ENCODE data around the gene HMGCR.
A peak's percentile ranks its signal among the peaks of the same experiment; 100 is the strongest.

Gene HMGCR

GRCh38 chr5:75340714-75341478, 3.9 kb downstream of the HMGCR start:
- Histone ChIP-seq H3K27ac (ENCODE audit: low read depth, low read length, severe bottlenecking) (no peak overlapping the region), H3K9me3 (ENCODE audit: control insufficient read depth, low read length) (no peaks in the 10 kb centered on the region), H3K4me1 (ENCODE audit: control insufficient read depth, insufficient read depth, low read length, poor library complexity, severe bottlenecking) (peaks cover 6% of the 10 kb centered on the region), H3K36me3 (ENCODE audit: control insufficient read depth, insufficient read depth, low read length) (peaks cover 45% of the 10 kb centered on the region), H3K4me3 (ENCODE audit: extremely low read depth, insufficient read depth, low read length, poor library complexity, severe bottlenecking) (peak overlapping the region; percentile 99)
- WGBS, 2 experiments (ENCODE audit: insufficient coverage in 2 of 2): 50 to 71% methylated on average over 1 of the region's 3 CpGs

- peaks cover 55% of the 10 kb centered on the region for H3K36me3 ChIP-seq (ENCODE audit: control insufficient read depth, insufficient read depth, low read length)
- H3K9me3 ChIP-seq (ENCODE audit: control insufficient read depth, low read length): no peaks in the 10 kb centered on the region
- peak overlapping the region; percentile 1 for H3K4me3 ChIP-seq (ENCODE audit: extremely low read depth, insufficient read depth, low read length, poor library complexity, severe bottlenecking)
- WGBS, 2 experiments (ENCODE audit: insufficient coverage in 2 of 2): 83 to 100% methylated on average over 1 of the region's 1 CpG
- no peak overlapping the region for H3K27ac ChIP-seq (ENCODE audit: low read depth, low read length, severe bottlenecking)
- H3K4me1 ChIP-seq (ENCODE audit: control insufficient read depth, insufficient read depth, low read length, poor library complexity, severe bottlenecking): peaks cover 6% of the 10 kb centered on the region
Observed at GRCh38 chr5:75341934-75342333, 4.9 kb downstream of the HMGCR start.

DNA sequence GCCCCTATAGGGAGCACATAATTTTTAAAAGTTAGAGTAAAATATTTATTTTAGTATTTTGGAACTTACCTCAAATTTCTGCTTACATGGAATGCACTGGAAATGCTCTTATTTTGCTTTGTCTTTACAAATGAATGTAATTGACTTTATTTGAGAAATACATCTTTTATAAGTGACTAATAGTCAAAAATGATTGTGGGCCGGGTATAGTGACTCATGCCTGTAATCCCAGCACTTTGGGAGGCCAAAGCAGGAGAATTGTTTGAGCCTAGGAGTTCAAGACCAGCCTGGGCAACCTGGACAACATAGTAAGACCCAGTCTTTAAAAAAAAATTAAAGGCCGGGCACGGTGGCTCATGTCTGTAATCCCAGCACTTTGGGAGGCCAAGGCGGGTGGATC, 5.8 kb downstream of the HMGCR start:
- Histone ChIP-seq H3K9me3 (ENCODE audit: control insufficient read depth, low read length) (no peaks in the 10 kb centered on the region), H3K4me1 (ENCODE audit: control insufficient read depth, insufficient read depth, low read length, poor library complexity, severe bottlenecking) (peaks cover 6% of the 10 kb centered on the region), H3K36me3 (ENCODE audit: control insufficient read depth, insufficient read depth, low read length) (peaks cover 64% of the 10 kb centered on the region), H3K27ac (ENCODE audit: low read depth, low read length, severe bottlenecking) (no peak overlapping the region), H3K4me3 (ENCODE audit: extremely low read depth, insufficient read depth, low read length, poor library complexity, severe bottlenecking) (no peak overlapping the region)
- WGBS, 2 experiments (ENCODE audit: insufficient coverage in 2 of 2): 89 to 94% methylated on average over 3 to 4 of the region's 4 CpGs

DNA sequence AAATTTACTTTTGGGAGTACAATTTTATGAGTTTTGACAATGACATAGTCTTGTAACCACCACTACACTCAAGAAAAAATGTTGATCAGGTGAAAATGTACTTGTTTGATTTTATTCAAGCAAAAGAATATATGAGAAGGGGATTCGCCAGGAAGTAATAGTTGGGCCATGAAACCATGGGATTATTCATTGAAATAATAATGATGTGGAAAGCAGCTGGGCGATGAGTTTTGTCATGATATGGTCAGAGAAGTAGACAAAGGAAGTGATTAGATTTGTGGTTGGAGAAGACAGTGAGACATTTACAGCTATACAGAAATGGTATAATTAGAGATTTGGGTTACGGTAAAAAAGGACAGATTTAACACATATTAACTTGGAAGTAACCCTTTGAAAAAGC, 11.2 kb downstream of the HMGCR start:
- WGBS, 2 experiments (ENCODE audit: insufficient coverage in 2 of 2): 96 to 100% methylated on average over 2 of the region's 3 CpGs
- H3K4me3 ChIP-seq (ENCODE audit: extremely low read depth, insufficient read depth, low read length, poor library complexity, severe bottlenecking): no peak overlapping the region
- H3K27ac ChIP-seq (ENCODE audit: low read depth, low read length, severe bottlenecking): no peak overlapping the region
- no peaks in the 10 kb centered on the region for H3K4me1 ChIP-seq (ENCODE audit: control insufficient read depth, insufficient read depth, low read length, poor library complexity, severe bottlenecking)
- H3K9me3 ChIP-seq (ENCODE audit: control insufficient read depth, low read length): no peaks in the 10 kb centered on the region
- peaks cover 78% of the 10 kb centered on the region for H3K36me3 ChIP-seq (ENCODE audit: control insufficient read depth, insufficient read depth, low read length)

GRCh38 chr5:75349663-75350062, 12.6 kb downstream of the HMGCR start:
- WGBS, 2 experiments (ENCODE audit: insufficient coverage in 2 of 2): 100% methylated on average over 1 of the region's 2 CpGs; no CpG with 5 or more reads in 1 of the 2 experiments
- H3K4me1 ChIP-seq (ENCODE audit: control insufficient read depth, insufficient read depth, low read length, poor library complexity, severe bottlenecking): no peaks in the 10 kb centered on the region

DNA sequence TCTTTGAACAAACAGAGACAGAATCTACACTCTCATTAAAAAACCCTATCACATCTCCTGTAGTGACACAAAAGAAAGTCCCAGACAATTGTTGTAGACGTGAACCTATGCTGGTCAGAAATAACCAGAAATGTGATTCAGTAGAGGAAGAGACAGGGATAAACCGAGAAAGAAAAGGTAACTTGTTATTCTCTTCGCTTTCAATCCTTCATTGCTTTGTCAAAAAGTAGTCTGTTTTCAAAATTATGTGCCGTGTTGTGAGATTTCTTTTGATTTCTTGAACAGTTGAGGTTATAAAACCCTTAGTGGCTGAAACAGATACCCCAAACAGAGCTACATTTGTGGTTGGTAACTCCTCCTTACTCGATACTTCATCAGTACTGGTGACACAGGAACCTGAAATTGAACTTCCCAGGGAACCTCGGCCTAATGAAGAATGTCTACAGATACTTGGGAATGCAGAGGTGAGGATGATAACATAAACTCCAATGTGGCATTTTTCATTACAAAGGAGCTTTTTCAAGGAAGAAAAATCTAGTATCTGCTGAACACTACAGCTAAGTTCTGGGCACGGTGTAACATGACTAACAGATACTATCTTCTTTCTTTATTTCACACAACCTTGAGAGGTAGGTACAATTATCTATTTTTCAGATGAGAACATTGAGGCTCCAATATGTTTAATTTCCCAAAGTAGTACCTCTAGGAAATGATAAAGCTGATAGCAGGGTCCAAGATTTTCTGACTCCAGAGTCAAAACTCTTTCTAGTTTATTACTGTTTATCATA, 14.3 kb downstream of the HMGCR start:
- Histone ChIP-seq H3K9me3 (ENCODE audit: control insufficient read depth, low read length) (no peaks in the 10 kb centered on the region), H3K4me1 (ENCODE audit: control insufficient read depth, insufficient read depth, low read length, poor library complexity, severe bottlenecking) (no peaks in the 10 kb centered on the region), H3K4me3 (ENCODE audit: extremely low read depth, insufficient read depth, low read length, poor library complexity, severe bottlenecking) (no peak overlapping the region), H3K27ac (ENCODE audit: low read depth, low read length, severe bottlenecking) (no peak overlapping the region), H3K36me3 (ENCODE audit: control insufficient read depth, insufficient read depth, low read length) (peaks cover 85% of the 10 kb centered on the region)
- WGBS, 2 experiments (ENCODE audit: insufficient coverage in 2 of 2): 93 to 98% methylated on average over 4 of the region's 7 CpGs

More at GRCh38 chr5:75349663-75350062, 12.6 kb downstream of the HMGCR start:
- H3K27ac ChIP-seq (ENCODE audit: low read depth, low read length, severe bottlenecking): no peak overlapping the region
- H3K36me3 ChIP-seq (ENCODE audit: control insufficient read depth, insufficient read depth, low read length): peaks cover 82% of the 10 kb centered on the region
- no peaks in the 10 kb centered on the region for H3K9me3 ChIP-seq (ENCODE audit: control insufficient read depth, low read length)
- H3K4me3 ChIP-seq (ENCODE audit: extremely low read depth, insufficient read depth, low read length, poor library complexity, severe bottlenecking): no peak overlapping the region

- no peak overlapping the region for H3K4me3 ChIP-seq (ENCODE audit: extremely low read depth, insufficient read depth, low read length, poor library complexity, severe bottlenecking)
- H3K9me3 ChIP-seq (ENCODE audit: control insufficient read depth, low read length): no peaks in the 10 kb centered on the region
- H3K27ac ChIP-seq (ENCODE audit: low read depth, low read length, severe bottlenecking): no peak overlapping the region
- WGBS, 2 experiments (ENCODE audit: insufficient coverage in 2 of 2): 96 to 100% methylated on average over 4 to 5 of the region's 6 CpGs
- peaks cover 93% of the 10 kb centered on the region for H3K36me3 ChIP-seq (ENCODE audit: control insufficient read depth, insufficient read depth, low read length)
- no peaks in the 10 kb centered on the region for H3K4me1 ChIP-seq (ENCODE audit: control insufficient read depth, insufficient read depth, low read length, poor library complexity, severe bottlenecking)
Observed at GRCh38 chr5:75355236-75355635, 18.2 kb downstream of the HMGCR start.

DNA sequence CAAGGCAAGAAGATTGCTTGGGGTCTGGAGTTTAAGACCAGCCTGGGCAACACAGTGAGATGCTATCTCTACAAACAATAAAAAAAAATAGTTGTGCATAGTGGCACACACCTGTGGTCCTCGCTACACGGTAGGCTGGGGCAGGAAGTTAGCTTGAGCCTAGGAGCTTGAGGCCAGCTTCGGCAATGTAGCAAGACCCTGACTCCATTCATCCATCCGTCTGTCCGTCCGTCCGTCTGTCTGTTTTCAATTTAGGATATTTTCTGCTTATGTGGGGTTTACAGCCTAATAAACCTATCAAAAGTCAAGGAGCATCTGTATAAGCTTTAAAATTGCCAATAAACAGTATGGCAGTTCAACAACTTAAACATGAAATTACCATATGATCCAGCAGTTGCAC, 19.7 kb downstream of the HMGCR start:
- Histone ChIP-seq H3K4me1 (ENCODE audit: control insufficient read depth, insufficient read depth, low read length, poor library complexity, severe bottlenecking) (no peaks in the 10 kb centered on the region), H3K36me3 (ENCODE audit: control insufficient read depth, insufficient read depth, low read length) (peaks cover 93% of the 10 kb centered on the region), H3K27ac (ENCODE audit: low read depth, low read length, severe bottlenecking) (peak overlapping the region; percentile 4), H3K4me3 (ENCODE audit: extremely low read depth, insufficient read depth, low read length, poor library complexity, severe bottlenecking) (no peak overlapping the region), H3K9me3 (ENCODE audit: control insufficient read depth, low read length) (no peaks in the 10 kb centered on the region)
- 100% methylated on average over 2 of the region's 7 CpGs; no CpG with 5 or more reads in 1 of the 2 experiments for WGBS, 2 experiments (ENCODE audit: insufficient coverage in 2 of 2)

DNA sequence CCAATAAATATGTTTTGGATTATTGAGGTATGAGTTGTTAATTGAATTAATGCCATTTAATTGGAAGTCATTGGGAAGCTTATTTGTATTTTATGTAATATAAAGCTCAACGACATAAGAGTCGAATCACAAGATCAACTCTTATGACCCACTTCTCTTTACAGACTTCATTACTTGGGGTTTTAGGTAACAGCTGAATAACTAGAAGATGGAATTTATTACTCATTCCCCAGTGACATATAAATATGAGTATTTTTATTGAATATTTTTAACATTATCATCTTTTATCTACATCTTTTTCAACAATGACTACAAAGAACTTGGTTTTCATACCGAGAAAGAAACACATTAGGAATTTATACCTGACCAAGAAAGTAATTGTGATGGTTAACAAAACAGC, 21.1 kb downstream of the HMGCR start:
- Histone ChIP-seq H3K4me1 (ENCODE audit: control insufficient read depth, insufficient read depth, low read length, poor library complexity, severe bottlenecking) (no peaks in the 10 kb centered on the region), H3K9me3 (ENCODE audit: control insufficient read depth, low read length) (no peaks in the 10 kb centered on the region), H3K36me3 (ENCODE audit: control insufficient read depth, insufficient read depth, low read length) (peaks cover 92% of the 10 kb centered on the region), H3K4me3 (ENCODE audit: extremely low read depth, insufficient read depth, low read length, poor library complexity, severe bottlenecking) (no peak overlapping the region), H3K27ac (ENCODE audit: low read depth, low read length, severe bottlenecking) (no peak overlapping the region)
- no CpG with 5 or more reads among the region's 3 CpGs for WGBS, 2 experiments (ENCODE audit: insufficient coverage in 2 of 2)

- Histone ChIP-seq H3K27ac (ENCODE audit: low read depth, low read length, severe bottlenecking) (no peak overlapping the region), H3K4me1 (ENCODE audit: control insufficient read depth, insufficient read depth, low read length, poor library complexity, severe bottlenecking) (peaks cover 5% of the 10 kb centered on the region), H3K4me3 (ENCODE audit: extremely low read depth, insufficient read depth, low read length, poor library complexity, severe bottlenecking) (no peak overlapping the region), H3K9me3 (ENCODE audit: control insufficient read depth, low read length) (no peaks in the 10 kb centered on the region), H3K36me3 (ENCODE audit: control insufficient read depth, insufficient read depth, low read length) (peaks cover 68% of the 10 kb centered on the region)
- WGBS, 2 experiments (ENCODE audit: insufficient coverage in 2 of 2): 95 to 100% methylated on average over 1 to 2 of the region's 4 CpGs
Observed at GRCh38 chr5:75361310-75361709, 24.3 kb downstream of the HMGCR start.
